BE2C (cell line): Measurements from ENCODE around the gene MCOLN1.

Experiments
- DNase-seq: peaks from one replicate; pipeline ENCODE4 v3.0.0-alpha.2; 2020
- H3K27me3 ChIP-seq: fragments of 250-450 bp; sonication (Bioruptor Pico); 2 replicates; pipeline ENCODE4 v1.5.1; 2020; ENCODE audit warnings: mild to moderate bottlenecking
- H3K36me3 ChIP-seq: fragments of 250-450 bp; sonication (Bioruptor Pico); 2 replicates; pipeline ENCODE4 v1.5.1; 2020; ENCODE audit warnings: mild to moderate bottlenecking
- H3K4me1 ChIP-seq: fragments of 250-450 bp; sonication (Bioruptor Pico); 2 replicates; pipeline ENCODE4 v1.5.1; 2020
- H3K4me3 ChIP-seq: 2 replicates; pipeline ENCODE4 v1.5.1; 2011; ENCODE audit warnings: low read depth, low read length
- H3K9me3 ChIP-seq: fragments of 250-450 bp; sonication (Bioruptor Pico); 2 replicates; pipeline ENCODE4 v1.5.1; 2020
- CTCF ChIP-seq: IDR thresholded peaks from 2 replicates; pipeline ENCODE4 v1.5.1; 2012; ENCODE audit warnings: mild to moderate bottlenecking, low read depth, low read length

MCOLN1 gene

DNA sequence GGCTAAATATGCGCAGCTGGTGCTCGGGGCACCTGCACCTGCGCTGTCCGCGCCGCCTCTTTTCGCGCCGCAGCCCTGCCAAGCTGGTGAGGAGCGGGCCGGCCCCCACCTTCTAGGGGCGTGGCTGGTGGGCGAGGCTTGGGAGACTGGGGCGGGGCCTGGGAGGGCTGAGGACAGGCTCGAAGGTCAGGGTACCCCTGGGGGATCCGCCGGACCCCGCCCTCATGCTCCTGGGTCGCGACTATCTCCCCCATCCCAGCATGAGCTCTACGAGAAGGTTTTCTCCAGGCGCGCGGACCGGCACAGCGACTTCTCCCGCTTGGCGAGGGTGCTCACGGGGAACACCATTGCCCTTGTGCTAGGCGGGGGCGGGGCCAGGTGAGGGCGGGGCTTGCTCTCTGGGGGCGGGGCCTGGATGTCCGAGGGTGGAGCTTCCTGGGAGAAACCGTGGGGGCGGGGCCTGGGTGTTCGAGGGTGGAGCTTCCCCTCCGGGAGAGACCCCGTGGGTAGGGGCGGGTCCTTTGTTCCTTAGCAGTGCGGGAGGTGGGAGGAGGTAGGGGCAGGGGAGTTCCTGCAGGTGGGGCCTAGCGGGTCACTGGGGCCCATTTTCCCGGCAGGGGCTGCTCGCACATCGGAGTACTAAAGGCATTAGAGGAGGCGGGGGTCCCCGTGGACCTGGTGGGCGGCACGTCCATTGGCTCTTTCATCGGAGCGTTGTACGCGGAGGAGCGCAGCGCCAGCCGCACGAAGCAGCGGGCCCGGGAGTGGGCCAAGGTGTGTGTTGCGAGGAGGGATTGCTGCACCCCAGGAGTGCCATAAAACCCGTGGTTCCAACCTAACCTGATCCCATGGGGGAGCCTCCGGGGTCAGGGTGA, 32.8 kb downstream of the MCOLN1 start:
- Histone ChIP-seq H3K4me1 (no peaks in the 10 kb centered on the region), H3K4me3 (no peak overlapping the region), H3K36me3 (peaks cover 10% of the 10 kb centered on the region), H3K27me3 (no peaks in the 10 kb centered on the region), H3K9me3 (no peaks in the 10 kb centered on the region)
- TF ChIP-seq CTCF = no peak
- DNase-seq = peak; percentile 58

DNA sequence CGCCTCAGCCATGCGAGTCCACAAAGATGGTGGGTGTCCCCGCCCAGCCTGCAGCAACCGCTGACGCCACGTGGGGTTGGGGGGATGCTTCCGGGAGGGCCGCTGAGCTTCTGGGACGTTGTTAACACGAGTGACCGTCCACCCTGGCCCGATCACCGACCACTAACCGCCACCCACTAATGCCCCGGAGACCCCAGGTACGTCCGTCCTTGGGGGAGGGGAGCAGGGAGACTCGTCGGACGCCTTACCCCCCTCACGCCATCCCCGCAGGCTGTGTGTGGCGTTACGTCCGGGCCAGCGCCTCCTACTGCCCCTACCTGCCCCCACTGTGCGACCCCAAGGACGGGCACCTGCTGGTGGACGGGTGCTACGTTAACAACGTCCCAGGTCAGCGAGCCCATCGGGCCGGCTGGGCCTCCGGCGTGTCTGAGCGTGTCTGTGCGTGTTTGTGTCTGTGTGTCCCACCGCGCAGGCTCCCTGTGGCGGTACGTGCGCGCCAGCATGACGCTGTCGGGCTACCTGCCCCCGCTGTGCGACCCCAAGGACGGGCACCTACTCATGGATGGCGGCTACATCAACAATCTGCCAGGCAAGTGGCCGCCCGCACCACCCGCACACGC, 34.4 kb downstream of the MCOLN1 start:
- Histone ChIP-seq H3K4me3 (no peak overlapping the region), H3K4me1 (no peaks in the 10 kb centered on the region), H3K36me3 (peaks cover 10% of the 10 kb centered on the region), H3K27me3 (no peaks in the 10 kb centered on the region), H3K9me3 (no peaks in the 10 kb centered on the region)
- no peak for DNase-seq
- no peak for TF ChIP-seq CTCF

DNA sequence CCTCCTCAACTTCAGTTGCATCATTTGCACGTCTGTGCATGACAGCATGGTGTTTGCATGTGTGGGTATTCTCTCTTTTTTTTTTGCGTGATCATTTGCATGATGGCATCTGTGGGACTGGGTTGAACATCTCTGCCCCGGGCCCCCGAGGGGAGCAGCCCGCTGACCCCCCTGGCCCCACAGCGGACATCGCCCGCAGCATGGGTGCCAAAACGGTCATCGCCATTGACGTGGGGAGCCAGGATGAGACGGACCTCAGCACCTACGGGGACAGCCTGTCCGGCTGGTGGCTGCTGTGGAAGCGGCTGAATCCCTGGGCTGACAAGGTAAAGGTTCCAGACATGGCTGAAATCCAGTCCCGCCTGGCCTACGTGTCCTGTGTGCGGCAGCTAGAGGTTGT, 36.2 kb downstream of the MCOLN1 start:
- H3K36me3 ChIP-seq = peaks cover 10% of the 10 kb centered on the region
- no peaks in the 10 kb centered on the region for H3K4me1 ChIP-seq
- no peaks in the 10 kb centered on the region for H3K27me3 ChIP-seq
- H3K4me3 ChIP-seq = no peak overlapping the region
- TF ChIP-seq CTCF = no peak
- no peaks in the 10 kb centered on the region for H3K9me3 ChIP-seq
- DNase-seq = no peak

GRCh38 chr19:7559102-7559501, 36.7 kb downstream of the MCOLN1 start:
- Histone ChIP-seq H3K4me3 (no peak overlapping the region), H3K4me1 (no peaks in the 10 kb centered on the region), H3K36me3 (peaks cover 10% of the 10 kb centered on the region), H3K27me3 (no peaks in the 10 kb centered on the region), H3K9me3 (no peaks in the 10 kb centered on the region)
- TF ChIP-seq CTCF = no peak
- no peak for DNase-seq

DNA sequence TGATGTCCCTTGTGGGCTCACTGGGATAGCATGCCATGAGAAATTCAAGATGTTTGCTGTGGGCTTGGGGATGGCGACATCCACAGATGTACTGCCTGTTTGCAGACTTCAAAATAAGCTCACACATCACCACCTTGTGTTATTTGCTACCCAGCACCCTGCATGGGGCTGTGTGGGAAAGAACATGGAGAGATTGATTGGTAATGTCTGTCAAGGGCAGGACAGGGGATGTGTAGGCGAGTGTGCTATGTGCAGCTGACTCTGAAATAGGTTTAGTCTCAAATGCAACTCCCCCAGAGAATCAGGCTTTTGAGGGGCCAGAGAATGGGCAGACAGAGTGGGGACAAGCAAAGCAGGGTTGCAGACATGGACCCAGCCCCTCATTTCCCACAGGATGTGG, 37.8 kb downstream of the MCOLN1 start:
- no peak for DNase-seq
- no peaks in the 10 kb centered on the region for H3K27me3 ChIP-seq
- no peaks in the 10 kb centered on the region for H3K4me1 ChIP-seq
- TF ChIP-seq CTCF = no peak
- H3K36me3 ChIP-seq = peaks cover 10% of the 10 kb centered on the region
- H3K9me3 ChIP-seq = no peaks in the 10 kb centered on the region
- H3K4me3 ChIP-seq = no peak overlapping the region

- H3K9me3 ChIP-seq = no peaks in the 10 kb centered on the region
- H3K4me1 ChIP-seq = no peaks in the 10 kb centered on the region
- peaks cover 10% of the 10 kb centered on the region for H3K36me3 ChIP-seq
- no peak for TF ChIP-seq CTCF
- no peak overlapping the region for H3K4me3 ChIP-seq
- DNase-seq = no peak
- H3K27me3 ChIP-seq = no peaks in the 10 kb centered on the region
Observed at GRCh38 chr19:7561325-7561724, 38.9 kb downstream of the MCOLN1 start.
